HepG2 (cell line): ENCODE data around the gene LGALS8. TPM values are rescaled to one million over a fixed set of nuclear protein-coding genes. Genes with fewer than 3 reads are reported as not detected.

Source experiments
- CCAR2 ChIP-seq: fragments of 200-400 bp; formaldehyde crosslinking; optimal IDR thresholded peaks from 2 replicates; pipeline ENCODE3; 2018; ENCODE audit warnings: low read depth, mild to moderate bottlenecking, low read length, moderate library complexity
- DR1 ChIP-seq: sonication (generic); formaldehyde crosslinking; IDR thresholded peaks from 2 replicates; pipeline ENCODE4 v1.8.0; 2021; ENCODE audit warnings: mild to moderate bottlenecking, missing genetic modification reagents, inconsistent platforms
- ERF ChIP-seq: IDR thresholded peaks from 2 replicates; pipeline ENCODE4 v1.6.1; 2018; ENCODE audit warnings: missing biosample characterization, missing genetic modification reagents
- HMGA1 ChIP-seq: sonication (generic); formaldehyde crosslinking; conservative IDR thresholded peaks from 2 replicates; pipeline ENCODE4 v1.4.0; 2020; ENCODE audit warnings: missing genetic modification reagents
- HNRNPUL1 ChIP-seq: fragments of 200-400 bp; formaldehyde crosslinking; IDR thresholded peaks from 2 replicates; pipeline ENCODE4 v1.6.1; 2017; ENCODE audit warnings: low read depth, mild to moderate bottlenecking, low read length, moderate library complexity
- KLF6 ChIP-seq: IDR thresholded peaks from 2 replicates; pipeline ENCODE4 v1.8.0; 2016; ENCODE audit warnings: missing biosample characterization, missing genetic modification reagents
- RBM39 ChIP-seq: fragments of 200-400 bp; formaldehyde crosslinking; IDR thresholded peaks from one replicate; pipeline ENCODE4 v1.6.1; 2018; ENCODE audit warnings: antibody characterized with exemption, mild to moderate bottlenecking, low read depth, low read length; ENCODE audit not compliant: poor library complexity, severe bottlenecking
- RORA ChIP-seq: sonication (generic); formaldehyde crosslinking; IDR thresholded peaks from 2 replicates; pipeline ENCODE4 v1.5.0; 2020; ENCODE audit warnings: mild to moderate bottlenecking, missing genetic modification reagents, moderate library complexity
- SOX5 ChIP-seq: IDR thresholded peaks from 2 replicates; pipeline ENCODE4 v1.6.1; 2016; ENCODE audit warnings: borderline replicate concordance
- U2AF2 ChIP-seq: fragments of 200-400 bp; formaldehyde crosslinking; IDR thresholded peaks from 2 replicates; pipeline ENCODE4 v1.6.1; 2017; ENCODE audit warnings: low read depth, mild to moderate bottlenecking, low read length
- ZFYVE20 ChIP-seq: sonication (generic); formaldehyde crosslinking; IDR thresholded peaks from 2 replicates; pipeline ENCODE4 v1.8.0; 2023; ENCODE audit warnings: low read depth, mild to moderate bottlenecking, moderate library complexity, missing genetic modification reagents, borderline replicate concordance
- ZNF17 ChIP-seq: sonication (generic); formaldehyde crosslinking; IDR thresholded peaks from 2 replicates; pipeline ENCODE4 v1.5.0; 2020; ENCODE audit warnings: mild to moderate bottlenecking, missing genetic modification reagents
- ZNF546 ChIP-seq: sonication (generic); formaldehyde crosslinking; conservative IDR thresholded peaks from 2 replicates; pipeline ENCODE4 v1.8.1; 2023; ENCODE audit warnings: mild to moderate bottlenecking, missing genetic modification reagents
- ZNF605 ChIP-seq: sonication (generic); formaldehyde crosslinking; IDR thresholded peaks from 2 replicates; pipeline ENCODE4 v1.8.0; 2022; ENCODE audit warnings: mild to moderate bottlenecking, missing genetic modification reagents
- ZNF747 ChIP-seq: sonication (generic); formaldehyde crosslinking; IDR thresholded peaks from 2 replicates; pipeline ENCODE4 v1.8.1; 2023; ENCODE audit warnings: missing genetic modification reagents, mild to moderate bottlenecking, borderline replicate concordance
- ZNF775 ChIP-seq: sonication (generic); formaldehyde crosslinking; IDR thresholded peaks from 2 replicates; pipeline ENCODE4 v1.4.0; 2020; ENCODE audit warnings: missing genetic modification reagents, mild to moderate bottlenecking, moderate library complexity, borderline replicate concordance
- polyA plus RNA-seq, 8 experiments: library from polyadenylated mRNA; depleted of rRNA in 3 of 8; stranded (reverse) in 7 of 8; unstranded in 1 of 8; fragments of >200 nt; fragmentation: Illumina TruSeq in 4 of 8; extraction: Trizol in 4 of 8; gene quantifications; 2 replicates each; pipeline versions ENCODE4 v1.2.1 to v1.2.3, GENCODE V29; 2011 to 2016; ENCODE audit warnings: low read depth in 4 of 8, missing spikeins in 1 of 8, mixed read lengths in 1 of 8; ENCODE audit not compliant: insufficient read depth in 1 of 8
- total RNA-seq, 5 experiments: library from RNA; depleted of rRNA; stranded (reverse); fragments of >200 nt; fragmentation: Illumina TruSeq; extraction: Trizol; gene quantifications; 2 replicates each; pipeline ENCODE4 v1.2.3, GENCODE V29; 2016; ENCODE audit warnings: low read depth in 1 of 5
- TF ChIP-seq, protein P1 (sequence below): sonication (generic); formaldehyde crosslinking; IDR thresholded peaks from 2 replicates; pipeline ENCODE4 v1.4.0; 2020; ENCODE audit warnings: mild to moderate bottlenecking, low read depth, missing genetic modification reagents
- TF ChIP-seq, protein P2 (sequence below): sonication (generic); formaldehyde crosslinking; IDR thresholded peaks from 2 replicates; pipeline ENCODE4 v1.5.0; 2020; ENCODE audit warnings: mild to moderate bottlenecking, missing genetic modification reagents
- TF ChIP-seq, protein P3 (sequence below): sonication (generic); formaldehyde crosslinking; IDR thresholded peaks from 2 replicates; pipeline ENCODE4 v1.4.0; 2020; ENCODE audit warnings: missing genetic modification reagents, borderline replicate concordance
- TF ChIP-seq, protein P4 (sequence below): sonication (generic); formaldehyde crosslinking; IDR thresholded peaks from 2 replicates; pipeline ENCODE4 v1.5.0; 2020; ENCODE audit warnings: mild to moderate bottlenecking, missing genetic modification reagents

LGALS8 gene
- total and polyA plus RNA-seq, 2 of the 13 experiments (the other 11 are each of a cell fraction or from before 2014, with no cell fraction given), result 29.3 to 185 TPM

DNA sequence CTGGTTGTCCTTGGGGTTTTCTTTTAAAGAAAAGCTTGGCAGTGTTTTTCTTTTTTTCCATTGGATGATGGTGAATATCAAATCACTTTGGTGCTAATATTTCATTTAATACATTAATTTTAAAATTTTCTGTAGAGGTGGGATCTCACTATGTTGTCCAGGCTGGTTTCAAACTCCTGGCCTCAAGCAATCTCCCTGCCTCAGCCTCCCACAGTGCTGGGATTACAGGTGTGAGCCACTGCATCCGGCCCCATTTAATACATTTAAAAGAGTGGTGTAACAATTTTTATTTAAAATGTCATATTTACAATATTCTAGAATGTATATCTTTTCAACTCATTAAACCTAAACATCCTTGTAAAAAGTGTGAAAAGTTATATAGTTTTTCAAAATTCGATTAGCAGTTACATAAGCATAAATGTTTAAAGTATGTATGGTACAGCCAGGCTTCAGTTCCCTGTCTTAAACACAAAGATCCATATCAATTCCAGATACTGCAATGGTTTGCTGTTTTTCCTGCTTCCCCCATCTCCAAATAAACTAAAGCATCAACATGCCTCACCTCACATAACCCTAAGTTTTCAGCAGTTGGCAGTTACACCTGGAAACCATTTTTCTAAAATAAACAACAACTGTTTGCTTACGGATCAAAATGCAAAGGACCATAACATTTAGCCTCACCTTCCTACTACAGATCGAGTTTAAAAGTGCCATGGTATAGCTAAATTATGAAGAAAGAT, 8.9 kb upstream of the LGALS8 start (continued):
- TF ChIP-seq KLF6 (CRISPR knock-in tag), result no peak
- TF ChIP-seq RORA (CRISPR knock-in tag), result no peak
- TF ChIP-seq ZNF546 (CRISPR knock-in tag), result no peak
- no peak for TF ChIP-seq ZNF17 (CRISPR knock-in tag)
- no peak for TF ChIP-seq ERF (CRISPR knock-in tag)
- TF ChIP-seq, protein P1, sequence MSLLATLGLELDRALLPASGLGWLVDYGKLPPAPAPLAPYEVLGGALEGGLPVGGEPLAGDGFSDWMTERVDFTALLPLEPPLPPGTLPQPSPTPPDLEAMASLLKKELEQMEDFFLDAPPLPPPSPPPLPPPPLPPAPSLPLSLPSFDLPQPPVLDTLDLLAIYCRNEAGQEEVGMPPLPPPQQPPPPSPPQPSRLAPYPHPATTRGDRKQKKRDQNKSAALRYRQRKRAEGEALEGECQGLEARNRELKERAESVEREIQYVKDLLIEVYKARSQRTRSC (CRISPR knock-in tag), result no peak
- TF ChIP-seq ZNF747, result no peak; the same call in 1 of the 2 replicates
- no peak for TF ChIP-seq HNRNPUL1
- no peak; the same call in 1 of the 2 replicates for TF ChIP-seq SOX5
- TF ChIP-seq, protein P2, sequence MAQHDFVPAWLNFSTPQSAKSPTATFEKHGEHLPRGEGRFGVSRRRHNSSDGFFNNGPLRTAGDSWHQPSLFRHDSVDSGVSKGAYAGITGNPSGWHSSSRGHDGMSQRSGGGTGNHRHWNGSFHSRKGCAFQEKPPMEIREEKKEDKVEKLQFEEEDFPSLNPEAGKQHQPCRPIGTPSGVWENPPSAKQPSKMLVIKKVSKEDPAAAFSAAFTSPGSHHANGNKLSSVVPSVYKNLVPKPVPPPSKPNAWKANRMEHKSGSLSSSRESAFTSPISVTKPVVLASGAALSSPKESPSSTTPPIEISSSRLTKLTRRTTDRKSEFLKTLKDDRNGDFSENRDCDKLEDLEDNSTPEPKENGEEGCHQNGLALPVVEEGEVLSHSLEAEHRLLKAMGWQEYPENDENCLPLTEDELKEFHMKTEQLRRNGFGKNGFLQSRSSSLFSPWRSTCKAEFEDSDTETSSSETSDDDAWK (CRISPR knock-in tag), result no peak
- no peak for TF ChIP-seq HMGA1 (CRISPR knock-in tag)
- TF ChIP-seq, protein P3, sequence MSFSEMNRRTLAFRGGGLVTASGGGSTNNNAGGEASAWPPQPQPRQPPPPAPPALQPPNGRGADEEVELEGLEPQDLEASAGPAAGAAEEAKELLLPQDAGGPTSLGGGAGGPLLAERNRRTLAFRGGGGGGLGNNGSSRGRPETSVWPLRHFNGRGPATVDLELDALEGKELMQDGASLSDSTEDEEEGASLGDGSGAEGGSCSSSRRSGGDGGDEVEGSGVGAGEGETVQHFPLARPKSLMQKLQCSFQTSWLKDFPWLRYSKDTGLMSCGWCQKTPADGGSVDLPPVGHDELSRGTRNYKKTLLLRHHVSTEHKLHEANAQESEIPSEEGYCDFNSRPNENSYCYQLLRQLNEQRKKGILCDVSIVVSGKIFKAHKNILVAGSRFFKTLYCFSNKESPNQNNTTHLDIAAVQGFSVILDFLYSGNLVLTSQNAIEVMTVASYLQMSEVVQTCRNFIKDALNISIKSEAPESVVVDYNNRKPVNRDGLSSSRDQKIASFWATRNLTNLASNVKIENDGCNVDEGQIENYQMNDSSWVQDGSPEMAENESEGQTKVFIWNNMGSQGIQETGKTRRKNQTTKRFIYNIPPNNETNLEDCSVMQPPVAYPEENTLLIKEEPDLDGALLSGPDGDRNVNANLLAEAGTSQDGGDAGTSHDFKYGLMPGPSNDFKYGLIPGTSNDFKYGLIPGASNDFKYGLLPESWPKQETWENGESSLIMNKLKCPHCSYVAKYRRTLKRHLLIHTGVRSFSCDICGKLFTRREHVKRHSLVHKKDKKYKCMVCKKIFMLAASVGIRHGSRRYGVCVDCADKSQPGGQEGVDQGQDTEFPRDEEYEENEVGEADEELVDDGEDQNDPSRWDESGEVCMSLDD (CRISPR knock-in tag), result no peak
- no peak for TF ChIP-seq ZNF605 (CRISPR knock-in tag)
- TF ChIP-seq CCAR2, result no peak
- no peak for TF ChIP-seq ZNF775 (CRISPR knock-in tag)
- no peak for TF ChIP-seq RBM39
- TF ChIP-seq U2AF2, result no peak
- no peak for TF ChIP-seq ZFYVE20 (CRISPR knock-in tag)
- TF ChIP-seq DR1 (CRISPR knock-in tag), result no peak
- TF ChIP-seq, protein P4, sequence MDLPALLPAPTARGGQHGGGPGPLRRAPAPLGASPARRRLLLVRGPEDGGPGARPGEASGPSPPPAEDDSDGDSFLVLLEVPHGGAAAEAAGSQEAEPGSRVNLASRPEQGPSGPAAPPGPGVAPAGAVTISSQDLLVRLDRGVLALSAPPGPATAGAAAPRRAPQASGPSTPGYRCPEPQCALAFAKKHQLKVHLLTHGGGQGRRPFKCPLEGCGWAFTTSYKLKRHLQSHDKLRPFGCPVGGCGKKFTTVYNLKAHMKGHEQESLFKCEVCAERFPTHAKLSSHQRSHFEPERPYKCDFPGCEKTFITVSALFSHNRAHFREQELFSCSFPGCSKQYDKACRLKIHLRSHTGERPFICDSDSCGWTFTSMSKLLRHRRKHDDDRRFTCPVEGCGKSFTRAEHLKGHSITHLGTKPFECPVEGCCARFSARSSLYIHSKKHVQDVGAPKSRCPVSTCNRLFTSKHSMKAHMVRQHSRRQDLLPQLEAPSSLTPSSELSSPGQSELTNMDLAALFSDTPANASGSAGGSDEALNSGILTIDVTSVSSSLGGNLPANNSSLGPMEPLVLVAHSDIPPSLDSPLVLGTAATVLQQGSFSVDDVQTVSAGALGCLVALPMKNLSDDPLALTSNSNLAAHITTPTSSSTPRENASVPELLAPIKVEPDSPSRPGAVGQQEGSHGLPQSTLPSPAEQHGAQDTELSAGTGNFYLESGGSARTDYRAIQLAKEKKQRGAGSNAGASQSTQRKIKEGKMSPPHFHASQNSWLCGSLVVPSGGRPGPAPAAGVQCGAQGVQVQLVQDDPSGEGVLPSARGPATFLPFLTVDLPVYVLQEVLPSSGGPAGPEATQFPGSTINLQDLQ (CRISPR knock-in tag), result no peak
